A673 (cell line): ENCODE measurements around the gene ULBP1.

ENCODE experiments used
- CTCF ChIP-seq: fragments of 300-800, 200-600 bp; sonication (generic); conservative IDR thresholded peaks from 2 replicates; pipeline ENCODE4 v1.5.1; 2017; ENCODE audit warnings: low read depth, mild to moderate bottlenecking, antibody characterized with exemption, low read length, moderate library complexity, mixed read lengths
- EZH2 ChIP-seq: fragments of 200-600 bp; sonication (generic); IDR thresholded peaks from 2 replicates; pipeline ENCODE4 v1.6.1; 2017; ENCODE audit warnings: borderline replicate concordance, low read depth, mild to moderate bottlenecking, mixed read lengths, antibody characterized with exemption, low read length; ENCODE audit not compliant: poor library complexity, severe bottlenecking

- TF ChIP-seq CTCF: no peak
- TF ChIP-seq EZH2: no peak
These were observed 15.7 kb upstream of the ULBP1 start for GRCh38 chr6:149948011-149948410.
